ENCODE results near the gene CYP4Z1.
"Not testable (repeated sequence)": the region's sequence is repeated elsewhere in the genome, so short reads cannot be mapped to it uniquely, and the experiment has no call there.

Gene CYP4Z1

DNA sequence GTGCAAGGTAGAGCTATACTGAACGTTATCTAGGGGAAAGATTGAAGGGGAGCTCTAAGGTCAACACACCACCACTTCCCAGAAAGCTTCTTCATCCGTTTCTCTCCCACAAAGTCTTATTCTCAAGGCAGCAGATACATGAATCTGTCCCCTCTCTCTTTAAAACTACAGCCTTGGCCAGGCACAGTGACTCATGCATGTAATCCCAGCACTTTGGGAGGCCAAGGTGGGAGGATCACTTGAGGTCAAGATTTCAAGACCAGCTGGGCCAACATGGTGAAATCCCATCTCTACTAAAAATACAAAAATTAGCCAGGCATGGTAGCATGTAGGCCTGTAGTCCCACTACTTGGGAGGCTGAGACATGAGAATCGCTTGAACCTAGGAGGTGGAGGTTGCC is 35.4 kb upstream of the CYP4Z1 start:
- TF ChIP-seq, protein P1, sequence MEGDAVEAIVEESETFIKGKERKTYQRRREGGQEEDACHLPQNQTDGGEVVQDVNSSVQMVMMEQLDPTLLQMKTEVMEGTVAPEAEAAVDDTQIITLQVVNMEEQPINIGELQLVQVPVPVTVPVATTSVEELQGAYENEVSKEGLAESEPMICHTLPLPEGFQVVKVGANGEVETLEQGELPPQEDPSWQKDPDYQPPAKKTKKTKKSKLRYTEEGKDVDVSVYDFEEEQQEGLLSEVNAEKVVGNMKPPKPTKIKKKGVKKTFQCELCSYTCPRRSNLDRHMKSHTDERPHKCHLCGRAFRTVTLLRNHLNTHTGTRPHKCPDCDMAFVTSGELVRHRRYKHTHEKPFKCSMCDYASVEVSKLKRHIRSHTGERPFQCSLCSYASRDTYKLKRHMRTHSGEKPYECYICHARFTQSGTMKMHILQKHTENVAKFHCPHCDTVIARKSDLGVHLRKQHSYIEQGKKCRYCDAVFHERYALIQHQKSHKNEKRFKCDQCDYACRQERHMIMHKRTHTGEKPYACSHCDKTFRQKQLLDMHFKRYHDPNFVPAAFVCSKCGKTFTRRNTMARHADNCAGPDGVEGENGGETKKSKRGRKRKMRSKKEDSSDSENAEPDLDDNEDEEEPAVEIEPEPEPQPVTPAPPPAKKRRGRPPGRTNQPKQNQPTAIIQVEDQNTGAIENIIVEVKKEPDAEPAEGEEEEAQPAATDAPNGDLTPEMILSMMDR (IDR thresholded peaks at IDR 0.05; ENCODE audit: extremely low read depth, insufficient read depth, missing control alignments), result no peak
- no peak for DNase-seq (ENCODE audit: low spot score)
- in situ Hi-C loops (cut with MboI; ENCODE audit: low pct_unique_long_range_greater_than_20kb, low sequenced_read_pairs, unreplicated experiment), result no loop called here

GRCh38 chr1:47036764-47037163 is 30.3 kb upstream of the CYP4Z1 start:
- TF ChIP-seq, protein P1 (IDR thresholded peaks at IDR 0.05; ENCODE audit: extremely low read depth, insufficient read depth, missing control alignments), result no peak
- in situ Hi-C loops (cut with MboI; ENCODE audit: low pct_unique_long_range_greater_than_20kb, low sequenced_read_pairs, unreplicated experiment), result no loop called here
- no peak for DNase-seq (ENCODE audit: low spot score)

- in situ Hi-C loops (cut with MboI; ENCODE audit: low pct_unique_long_range_greater_than_20kb, low sequenced_read_pairs, unreplicated experiment), result no loop called here
- TF ChIP-seq, protein P1 (IDR thresholded peaks at IDR 0.05; ENCODE audit: extremely low read depth, insufficient read depth, missing control alignments), result no peak
- no peak for DNase-seq (ENCODE audit: low spot score)
Measured at GRCh38 chr1:47059376-47059775, 7.7 kb upstream of the CYP4Z1 start.

DNA sequence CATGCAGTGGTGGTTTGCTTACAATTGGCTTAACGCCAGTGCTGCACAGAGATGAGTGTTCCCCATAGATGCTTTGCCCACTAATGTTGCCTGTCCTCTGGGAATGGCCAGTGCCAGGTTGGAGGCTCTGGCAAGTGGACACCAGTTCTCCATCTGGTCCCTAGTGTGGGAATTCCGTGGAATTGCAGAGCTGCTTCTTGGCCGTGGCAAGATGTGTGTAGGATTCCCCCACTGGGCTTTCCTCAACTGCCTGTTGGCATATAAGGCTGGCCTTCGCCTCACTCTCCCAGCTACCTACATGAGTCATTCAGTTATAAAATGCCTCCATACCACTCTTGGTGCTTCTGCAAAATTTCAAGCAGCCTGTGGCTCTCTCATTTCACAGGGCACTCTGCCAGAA is 2.0 kb downstream of the CYP4Z1 start:
- DNase-seq (ENCODE audit: low spot score); in situ Hi-C loops (cut with MboI; ENCODE audit: low pct_unique_long_range_greater_than_20kb, low sequenced_read_pairs, unreplicated experiment): not testable (repeated sequence)

DNA sequence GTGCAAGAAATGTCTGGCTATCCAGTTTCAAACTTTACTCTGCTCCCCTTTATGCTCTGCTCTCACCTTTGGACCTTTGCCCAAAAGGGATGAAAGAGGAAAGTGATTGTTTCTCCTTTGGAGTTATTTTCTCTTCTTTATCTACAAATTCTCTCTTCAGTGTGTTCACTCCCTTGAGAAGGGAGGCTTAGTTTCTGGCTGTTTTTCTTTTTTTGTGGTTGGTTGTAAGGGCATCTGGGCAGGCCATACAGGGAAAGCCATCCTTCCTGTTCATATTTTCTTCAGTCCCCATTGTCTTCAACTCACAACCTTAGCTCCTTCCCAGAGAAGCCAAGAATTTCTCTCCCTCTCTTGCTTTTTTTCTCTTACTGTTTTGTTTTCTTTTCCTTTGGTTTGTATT is 2.5 kb downstream of the CYP4Z1 start:
- in situ Hi-C loops (cut with MboI; ENCODE audit: low pct_unique_long_range_greater_than_20kb, low sequenced_read_pairs, unreplicated experiment); DNase-seq (ENCODE audit: low spot score): not testable (repeated sequence)

DNA sequence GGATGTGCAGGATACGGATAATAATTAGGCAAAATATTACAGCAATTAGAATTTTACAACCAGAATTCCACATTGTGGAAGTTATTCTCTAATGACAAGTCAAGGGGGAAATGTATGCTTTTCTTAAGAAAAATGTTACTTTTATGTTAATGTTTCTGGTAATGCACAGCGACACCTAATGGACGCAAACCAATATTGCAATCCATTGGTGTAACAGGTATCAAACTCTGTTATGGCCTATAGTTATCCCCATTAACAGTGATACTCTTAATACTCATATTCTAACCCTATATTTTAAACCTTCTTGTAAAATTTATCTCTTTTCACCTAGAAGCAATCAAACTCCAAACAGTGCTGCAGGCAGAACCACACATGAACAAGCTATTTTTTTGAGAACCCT is 22.3 kb downstream of the CYP4Z1 start:
- in situ Hi-C loops (cut with MboI; ENCODE audit: low pct_unique_long_range_greater_than_20kb, low sequenced_read_pairs, unreplicated experiment); DNase-seq (ENCODE audit: low spot score): not testable (repeated sequence)
- TF ChIP-seq, protein P1 (IDR thresholded peaks at IDR 0.05; ENCODE audit: extremely low read depth, insufficient read depth, missing control alignments), result peak; percentile 53

GRCh38 chr1:47091476-47091875 is 24.4 kb downstream of the CYP4Z1 start:
- DNase-seq (ENCODE audit: low spot score); in situ Hi-C loops (cut with MboI; ENCODE audit: low pct_unique_long_range_greater_than_20kb, low sequenced_read_pairs, unreplicated experiment): not testable (repeated sequence)
- TF ChIP-seq, protein P1 (IDR thresholded peaks at IDR 0.05; ENCODE audit: extremely low read depth, insufficient read depth, missing control alignments), result peak; percentile 2

GRCh38 chr1:47104816-47105215 is 37.8 kb downstream of the CYP4Z1 start:
- in situ Hi-C loops (cut with MboI; ENCODE audit: low pct_unique_long_range_greater_than_20kb, low sequenced_read_pairs, unreplicated experiment), result no loop called here
- TF ChIP-seq, protein P1 (IDR thresholded peaks at IDR 0.05; ENCODE audit: extremely low read depth, insufficient read depth, missing control alignments), result no peak
- no peak for DNase-seq (ENCODE audit: low spot score)

All from GM13977 (cell line).